Breast epithelium (tissue), 3 donors: ENCODE data around the gene YPEL2.

ENCODE experiments used
- CTCF ChIP-seq, 3 donors: fragments of 450-650 bp; IDR thresholded peaks; one replicate each; pipeline ENCODE4 v1.5.1; 2016 to 2017; ENCODE audit warnings: antibody characterized with exemption in 3 of 3, mild to moderate bottlenecking in 3 of 3, moderate library complexity in 3 of 3
- POLR2A ChIP-seq: fragments of 450-650 bp; IDR thresholded peaks from one replicate; pipeline ENCODE4 v1.6.1; 2016; ENCODE audit warnings: antibody characterized with exemption, mild to moderate bottlenecking, moderate library complexity

GRCh38 chr17:59440757-59441463 lies 109.5 kb downstream of the YPEL2 start:
- peak; percentile 81 to 88 (median 86) for TF ChIP-seq CTCF (IDR thresholded peaks at IDR 0.05)
- no peak for TF ChIP-seq POLR2A
